GM12872 (cell line): ENCODE measurements around the gene DPF3.

Experiments used
- TF ChIP-seq, protein P1 (sequence below): IDR thresholded peaks from 3 replicates; pipeline ENCODE4 v1.5.1; 2011; ENCODE audit warnings: low read depth, mild to moderate bottlenecking, low read length, moderate library complexity; ENCODE audit not compliant: insufficient read depth

The DPF3 gene

GRCh38 chr14:72611506-72611905 lies 282.4 kb downstream of the DPF3 start:
- TF ChIP-seq, protein P1, sequence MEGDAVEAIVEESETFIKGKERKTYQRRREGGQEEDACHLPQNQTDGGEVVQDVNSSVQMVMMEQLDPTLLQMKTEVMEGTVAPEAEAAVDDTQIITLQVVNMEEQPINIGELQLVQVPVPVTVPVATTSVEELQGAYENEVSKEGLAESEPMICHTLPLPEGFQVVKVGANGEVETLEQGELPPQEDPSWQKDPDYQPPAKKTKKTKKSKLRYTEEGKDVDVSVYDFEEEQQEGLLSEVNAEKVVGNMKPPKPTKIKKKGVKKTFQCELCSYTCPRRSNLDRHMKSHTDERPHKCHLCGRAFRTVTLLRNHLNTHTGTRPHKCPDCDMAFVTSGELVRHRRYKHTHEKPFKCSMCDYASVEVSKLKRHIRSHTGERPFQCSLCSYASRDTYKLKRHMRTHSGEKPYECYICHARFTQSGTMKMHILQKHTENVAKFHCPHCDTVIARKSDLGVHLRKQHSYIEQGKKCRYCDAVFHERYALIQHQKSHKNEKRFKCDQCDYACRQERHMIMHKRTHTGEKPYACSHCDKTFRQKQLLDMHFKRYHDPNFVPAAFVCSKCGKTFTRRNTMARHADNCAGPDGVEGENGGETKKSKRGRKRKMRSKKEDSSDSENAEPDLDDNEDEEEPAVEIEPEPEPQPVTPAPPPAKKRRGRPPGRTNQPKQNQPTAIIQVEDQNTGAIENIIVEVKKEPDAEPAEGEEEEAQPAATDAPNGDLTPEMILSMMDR, result no peak

GRCh38 chr14:72610831-72611200 lies 283.1 kb downstream of the DPF3 start:
- TF ChIP-seq, protein P1, result no peak

GRCh38 chr14:72610096-72610830 lies 283.6 kb downstream of the DPF3 start:
- TF ChIP-seq, protein P1, result no peak

DNA sequence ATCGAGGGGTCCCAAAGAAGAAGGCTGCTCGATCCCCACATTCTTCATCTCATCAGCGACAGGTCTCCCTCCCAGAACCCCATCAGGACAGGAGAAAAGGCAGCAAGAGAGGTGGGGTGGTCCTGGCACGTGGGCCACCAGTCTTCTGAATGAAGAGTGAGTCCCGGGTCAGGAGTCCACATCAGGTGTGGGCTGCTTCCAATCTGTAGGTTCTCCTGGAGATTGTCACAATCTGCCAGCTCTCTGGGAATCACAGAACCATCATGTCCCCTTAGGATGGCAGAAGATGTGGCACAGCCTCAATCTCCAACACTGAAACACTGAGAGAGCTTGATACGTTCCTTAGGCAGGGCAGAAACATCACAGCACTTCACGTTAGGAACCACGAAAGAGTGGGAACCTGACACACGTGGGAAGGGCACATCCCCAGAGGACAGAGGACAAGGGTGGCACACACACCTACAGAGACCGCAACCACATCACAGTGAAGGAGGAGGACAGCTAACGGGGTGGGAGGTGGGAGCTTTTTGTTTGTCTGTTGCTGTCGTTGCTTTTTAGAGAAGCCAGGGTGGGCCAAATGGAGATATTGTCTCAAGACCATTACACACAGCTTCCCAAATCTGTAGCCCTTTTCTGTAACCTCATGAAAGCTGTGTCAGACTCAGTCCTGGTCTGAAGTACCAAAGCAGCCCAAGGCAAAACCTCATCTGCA lies 284.5 kb downstream of the DPF3 start:
- TF ChIP-seq, protein P1, result no peak

DNA sequence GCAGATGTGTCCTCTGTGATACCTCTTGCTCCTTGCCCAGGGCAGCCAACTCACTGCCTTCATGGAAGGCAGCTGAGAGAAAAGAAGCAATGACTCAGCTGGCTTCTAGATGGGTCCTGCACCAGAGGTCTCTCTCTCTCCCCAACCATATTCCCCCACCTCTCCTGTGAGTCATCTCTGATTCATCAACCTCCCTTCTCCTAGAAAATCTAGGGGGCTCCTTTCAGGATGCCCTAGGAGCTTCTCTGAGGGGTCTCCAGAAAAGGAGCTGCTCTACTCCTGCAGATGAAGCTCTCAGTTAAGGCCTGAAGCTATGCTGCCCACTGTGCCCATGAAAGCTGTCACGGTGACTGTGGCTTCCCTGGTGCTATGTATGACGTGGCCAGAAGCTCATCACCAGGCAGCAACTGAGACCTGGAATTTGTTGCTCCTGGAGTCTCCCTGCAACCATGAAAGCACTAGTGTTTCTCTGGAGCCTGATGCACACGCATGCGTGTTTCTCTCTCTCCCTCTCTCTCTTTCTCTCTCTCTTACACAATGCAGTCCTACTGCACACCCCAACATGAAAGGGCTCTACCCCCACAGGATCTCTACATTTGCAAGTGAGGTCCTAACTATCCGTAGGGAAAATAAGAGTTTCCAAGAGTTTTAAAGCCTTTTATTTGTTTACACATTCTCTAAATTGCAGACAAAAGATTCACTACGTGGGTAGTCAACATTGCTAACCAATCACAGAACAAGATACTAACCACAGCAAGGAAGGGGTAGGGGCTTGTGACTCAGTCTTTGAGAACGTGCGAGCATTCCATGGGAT lies 285.3 kb downstream of the DPF3 start:
- TF ChIP-seq, protein P1, result no peak

DNA sequence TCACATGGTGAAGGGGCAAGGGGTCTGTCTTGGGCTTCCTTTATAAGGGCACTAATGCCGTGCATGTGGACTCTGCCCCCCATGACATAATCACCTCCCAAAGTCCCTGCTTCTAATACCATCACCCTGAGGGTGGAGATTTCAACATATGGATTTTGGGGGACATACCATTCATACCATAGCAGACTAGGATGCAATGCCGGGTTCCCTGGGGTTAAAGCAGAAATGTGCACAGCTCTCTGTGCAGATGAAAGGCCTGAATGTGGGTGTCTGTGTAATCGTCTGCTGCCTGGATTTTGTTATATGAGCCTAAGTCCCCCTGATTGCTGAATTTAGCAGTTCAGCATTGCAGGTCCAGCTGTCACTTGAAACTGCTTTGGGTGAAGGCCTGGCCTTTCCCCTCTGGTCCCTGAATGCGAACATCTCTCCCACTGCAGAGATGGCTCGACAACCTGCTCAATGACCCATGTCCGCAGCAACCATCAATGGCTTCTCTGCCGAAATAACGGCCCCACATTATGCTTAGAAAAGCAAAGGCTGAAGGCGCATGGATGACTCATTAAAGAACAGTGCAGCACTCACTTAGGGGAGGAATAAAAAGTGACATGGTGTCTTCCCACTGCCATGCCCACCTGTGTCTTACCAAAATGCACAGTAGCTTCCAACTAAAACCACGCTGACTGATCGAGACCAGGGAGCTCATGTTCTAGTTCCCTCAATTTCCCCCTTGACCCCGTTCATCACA lies 286.3 kb downstream of the DPF3 start:
- TF ChIP-seq, protein P1, result no peak
